ENCODE measurements around the gene STAT1.

The STAT1 gene

GRCh38 chr2:190978389-190979053 is 35.5 kb downstream of the STAT1 start:
- Histone ChIP-seq H3K4me1 (ENCODE audit: control insufficient read depth, insufficient read depth, low read length) (peaks cover 13% of the 10 kb centered on the region), H3K4me3 (ENCODE audit: low read depth, low read length) (no peak overlapping the region), H3K36me3 (ENCODE audit: control insufficient read depth in 2 of 2, insufficient read depth in 1 of 2, low read length in 2 of 2) (peaks cover 15 to 77% of the 10 kb centered on the region in 2 experiments; a peak in 2 of 3 replicates), H3K9me3 (ENCODE audit: control insufficient read depth, insufficient read depth, low read depth, low read length) (no peaks in the 10 kb centered on the region), H3K27ac (ENCODE audit: extremely low read depth, low read depth, low read length) (no peak overlapping the region)
- ChIA-PET POLR2A (interaction anchor here (1.3 kb wide), 1 partner anchor 35 kb away, joined by 3 read pairs; no protein-coding TSS in a partner anchor), CTCF (no interaction called here)
- no peak for TF ChIP-seq ZBTB7A (tag by site-specific recombination; IDR thresholded peaks at IDR 0.05; ENCODE audit: low read depth)
- no peak for TF ChIP-seq ZNF184 (tag by site-specific recombination; IDR thresholded peaks at IDR 0.05)
- no peak for TF ChIP-seq HIC1 (tag by site-specific recombination; IDR thresholded peaks at IDR 0.05)
- TF ChIP-seq ZNF701 (tag by site-specific recombination; IDR thresholded peaks at IDR 0.05): no peak
- no peak for TF ChIP-seq ZSCAN30 (tag by site-specific recombination; IDR thresholded peaks at IDR 0.05)
- no peak for TF ChIP-seq ZNF558 (tag by site-specific recombination; IDR thresholded peaks at IDR 0.05)
- TF ChIP-seq ZNF707 (tag by site-specific recombination; IDR thresholded peaks at IDR 0.05): no peak
- no peak for TF ChIP-seq ZNF433 (tag by site-specific recombination; IDR thresholded peaks at IDR 0.05; ENCODE audit: low read depth)
- no peak for TF ChIP-seq REPIN1 (tag by site-specific recombination; IDR thresholded peaks at IDR 0.05; ENCODE audit: low read depth)
- TF ChIP-seq ZNF404 (tag by site-specific recombination; IDR thresholded peaks at IDR 0.05): no peak
- no peak for TF ChIP-seq SP7 (tag by site-specific recombination; IDR thresholded peaks at IDR 0.05)
- TF ChIP-seq TSHZ1 (tag by site-specific recombination; IDR thresholded peaks at IDR 0.05; ENCODE audit: borderline replicate concordance): no peak

GRCh38 chr2:190977505-190977904 is 36.5 kb downstream of the STAT1 start:
- H3K9me3 ChIP-seq (ENCODE audit: control insufficient read depth, insufficient read depth, low read depth, low read length): no peaks in the 10 kb centered on the region
- TF ChIP-seq ZNF514 (tag by site-specific recombination; IDR thresholded peaks at IDR 0.05): no peak
- no peak for TF ChIP-seq ZNF677 (tag by site-specific recombination; IDR thresholded peaks at IDR 0.05)
- no peak for TF ChIP-seq ZNF777 (tag by site-specific recombination; IDR thresholded peaks at IDR 0.05; ENCODE audit: borderline replicate concordance)
- TF ChIP-seq ZNF544 (tag by site-specific recombination; IDR thresholded peaks at IDR 0.05): no peak
- TF ChIP-seq KLF10 (tag by site-specific recombination; IDR thresholded peaks at IDR 0.05): no peak
- no peak for TF ChIP-seq ZSCAN5A (tag by site-specific recombination; IDR thresholded peaks at IDR 0.05)
- no peak for TF ChIP-seq ZNF223 (tag by site-specific recombination; IDR thresholded peaks at IDR 0.05)
- TF ChIP-seq ZNF280D (tag by site-specific recombination; IDR thresholded peaks at IDR 0.05): no peak
- no peak for TF ChIP-seq ZNF394 (tag by site-specific recombination; IDR thresholded peaks at IDR 0.05; ENCODE audit: borderline replicate concordance)
- TF ChIP-seq ZNF707 (tag by site-specific recombination; IDR thresholded peaks at IDR 0.05): no peak
- no peak for TF ChIP-seq ZNF837 (tag by site-specific recombination; IDR thresholded peaks at IDR 0.05)
- no peak for TF ChIP-seq ZNF639 (tag by site-specific recombination; IDR thresholded peaks at IDR 0.05)
- peaks cover 13% of the 10 kb centered on the region for H3K4me1 ChIP-seq (ENCODE audit: control insufficient read depth, insufficient read depth, low read length)
- H3K27ac ChIP-seq (ENCODE audit: extremely low read depth, low read depth, low read length): no peak overlapping the region
- peaks cover 12 to 76% of the 10 kb centered on the region in 2 experiments; a peak in 2 of 3 replicates for H3K36me3 ChIP-seq (ENCODE audit: control insufficient read depth in 2 of 2, insufficient read depth in 1 of 2, low read length in 2 of 2)
- H3K4me3 ChIP-seq (ENCODE audit: low read depth, low read length): no peak overlapping the region
- ChIA-PET POLR2A (no interaction called here), CTCF (no interaction called here)

Measured in HEK293 (cell line).